Measurements from ENCODE around the gene THAP2. TPM values are rescaled to one million over a fixed set of nuclear protein-coding genes. Genes with fewer than 3 reads are reported as not detected.
A peak's percentile ranks its signal among the peaks of the same experiment; 100 is the strongest.
"Not testable (repeated sequence)": the region's sequence is repeated elsewhere in the genome, so short reads cannot be mapped to it uniquely, and the experiment has no call there.

Gene THAP2
- total RNA-seq, 1 experiment from 2014 or later: 3.3 TPM

GRCh38 chr12:71683633-71684032 is 19.5 kb downstream of the THAP2 start:
- Histone ChIP-seq H3K27me3 (ENCODE audit: control insufficient read depth, insufficient read depth, low read length) (no peaks in the 10 kb centered on the region), H3K4me3 (ENCODE audit: insufficient read depth, low read depth, low read length) (no peak overlapping the region)
- DNase-seq: no peak

DNA sequence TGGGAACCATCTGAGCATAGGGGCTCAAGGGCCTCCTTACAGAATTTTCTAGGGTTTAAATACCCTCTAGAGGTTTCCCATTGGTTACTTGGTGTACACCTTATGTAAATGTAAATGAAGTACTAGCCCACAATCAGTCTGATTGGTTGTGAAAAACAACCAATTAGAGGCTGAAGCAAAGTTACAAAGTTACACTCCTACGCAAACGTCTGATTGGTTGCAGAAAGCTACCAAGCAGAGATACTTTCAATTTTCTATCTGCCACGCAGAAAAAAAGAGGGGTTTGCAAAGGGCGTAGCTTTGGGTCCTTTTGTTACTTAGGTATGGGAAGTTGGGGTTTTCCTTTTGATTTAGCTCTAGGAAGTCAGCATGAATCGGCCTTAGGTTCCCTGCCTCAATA is 20.0 kb downstream of the THAP2 start:
- no peak for DNase-seq
- H3K27me3 ChIP-seq (ENCODE audit: control insufficient read depth, insufficient read depth, low read length): no peaks in the 10 kb centered on the region
- no peaks in the 10 kb centered on the region for H3K36me3 ChIP-seq (replicated peaks; ENCODE audit: control insufficient read depth, insufficient read depth, low read length)
- H3K4me3 ChIP-seq (ENCODE audit: insufficient read depth, low read depth, low read length): no peak overlapping the region

More at GRCh38 chr12:71683633-71684032, 19.5 kb downstream of the THAP2 start:
- H3K36me3 ChIP-seq (replicated peaks; ENCODE audit: control insufficient read depth, insufficient read depth, low read length): no peaks in the 10 kb centered on the region

DNA sequence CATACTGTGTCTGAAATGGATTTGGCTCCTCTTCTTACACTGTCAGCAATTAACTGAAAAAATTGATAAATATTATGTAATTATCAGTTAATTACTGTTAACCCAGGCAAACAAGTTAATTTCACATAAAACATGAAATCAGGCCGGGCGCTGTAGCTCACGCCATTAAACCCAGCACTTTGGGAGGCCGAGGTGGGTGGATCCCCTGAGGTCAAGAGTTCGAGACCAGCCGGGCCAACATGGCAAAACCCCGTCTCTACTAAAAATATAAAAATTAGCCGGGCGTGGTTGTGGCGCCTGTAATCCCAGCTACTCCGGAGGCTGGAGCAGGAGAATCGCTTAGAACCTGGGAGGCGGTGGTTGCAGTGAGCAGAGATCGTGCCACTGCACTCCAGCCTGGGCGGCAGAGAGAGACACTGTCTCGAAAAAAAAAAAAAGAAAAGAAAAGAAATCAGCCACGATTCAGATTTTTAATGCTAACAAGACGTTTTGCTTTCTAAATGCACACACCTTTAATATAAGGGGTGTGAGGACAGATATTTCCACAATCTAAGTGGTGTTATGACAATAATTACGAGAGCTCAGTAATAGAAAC is 21.3 kb downstream of the THAP2 start:
- peak overlapping the region; percentile 91 for H3K4me3 ChIP-seq (ENCODE audit: insufficient read depth, low read depth, low read length)
- DNase-seq: no peak
- H3K36me3 ChIP-seq (replicated peaks; ENCODE audit: control insufficient read depth, insufficient read depth, low read length): no peaks in the 10 kb centered on the region

GRCh38 chr12:71685914-71686657 is 22.0 kb downstream of the THAP2 start, which contains the start of gene TMEM19:
Gene TMEM19, plus strand, starts transcription at chr12:71686082. Its CDS starts 599 bp downstream, at chr12:71686681.
- no peaks in the 10 kb centered on the region for H3K27me3 ChIP-seq (ENCODE audit: control insufficient read depth, insufficient read depth, low read length)
- no peaks in the 10 kb centered on the region for H3K36me3 ChIP-seq (replicated peaks; ENCODE audit: control insufficient read depth, insufficient read depth, low read length)
- DNase-seq: peak; percentile 85
- peak within 1 kb of the TSS; percentile 91 for H3K4me3 ChIP-seq (ENCODE audit: insufficient read depth, low read depth, low read length)

More for the DNA sequence above, 21.3 kb downstream of the THAP2 start:
- H3K27me3 ChIP-seq (ENCODE audit: control insufficient read depth, insufficient read depth, low read length): no peaks in the 10 kb centered on the region

GRCh38 chr12:71686658-71687025 is 22.5 kb downstream of the THAP2 start:
- Histone ChIP-seq H3K27me3 (ENCODE audit: control insufficient read depth, insufficient read depth, low read length) (no peaks in the 10 kb centered on the region), H3K36me3 (replicated peaks; ENCODE audit: control insufficient read depth, insufficient read depth, low read length) (no peaks in the 10 kb centered on the region), H3K4me3 (ENCODE audit: insufficient read depth, low read depth, low read length) (peak overlapping the region; percentile 91)
- no peak for DNase-seq

GRCh38 chr12:71687172-71687571 is 23.1 kb downstream of the THAP2 start:
- DNase-seq; H3K36me3 ChIP-seq (replicated peaks; ENCODE audit: control insufficient read depth, insufficient read depth, low read length); H3K27me3 ChIP-seq (ENCODE audit: control insufficient read depth, insufficient read depth, low read length): not testable (repeated sequence)
- 0 out of 2 replicates have a peak overlapping the region, but pooled peaks have one; percentile 2 for H3K4me3 ChIP-seq (ENCODE audit: insufficient read depth, low read depth, low read length)

- no peaks in the 10 kb centered on the region for H3K27me3 ChIP-seq (ENCODE audit: control insufficient read depth, insufficient read depth, low read length)
- no peaks in the 10 kb centered on the region for H3K36me3 ChIP-seq (replicated peaks; ENCODE audit: control insufficient read depth, insufficient read depth, low read length)
- no peak for DNase-seq
- no peak overlapping the region for H3K4me3 ChIP-seq (ENCODE audit: insufficient read depth, low read depth, low read length)
Measured at GRCh38 chr12:71688961-71689570, 25.0 kb downstream of the THAP2 start.

DNA sequence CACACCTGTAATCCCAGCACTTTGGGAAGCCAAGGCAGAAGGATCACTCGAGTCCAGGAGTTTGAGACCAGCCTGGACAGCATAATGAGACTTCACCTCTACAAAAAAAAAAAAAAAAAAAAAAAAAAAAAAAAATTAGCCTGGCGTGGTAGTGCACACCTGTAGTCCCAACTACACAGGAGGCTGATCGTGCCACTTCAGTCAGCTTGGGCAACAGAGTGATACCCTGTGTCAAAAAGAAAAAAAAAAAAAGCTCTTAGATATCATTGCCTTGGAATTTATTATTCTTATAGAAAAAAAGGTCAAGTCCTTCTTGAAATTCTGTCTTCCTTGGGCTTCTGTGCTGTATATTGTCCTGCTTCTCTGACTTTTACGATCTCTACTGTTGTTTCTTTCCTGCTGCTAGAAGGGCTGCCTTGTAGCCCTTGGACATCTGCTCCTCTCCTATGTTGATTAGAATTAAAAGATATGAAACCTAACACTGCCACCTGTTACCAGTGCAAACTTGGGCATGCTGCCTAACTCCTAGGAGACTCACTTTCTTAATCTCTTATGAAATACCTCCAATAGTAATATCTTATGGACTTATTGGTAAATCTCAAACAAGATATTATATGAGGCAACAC is 27.5 kb downstream of the THAP2 start:
- no peaks in the 10 kb centered on the region for H3K36me3 ChIP-seq (replicated peaks; ENCODE audit: control insufficient read depth, insufficient read depth, low read length)
- H3K4me3 ChIP-seq (ENCODE audit: insufficient read depth, low read depth, low read length): no peak overlapping the region
- H3K27me3 ChIP-seq (ENCODE audit: control insufficient read depth, insufficient read depth, low read length): no peaks in the 10 kb centered on the region
- no peak for DNase-seq

- Histone ChIP-seq H3K4me3 (ENCODE audit: insufficient read depth, low read depth, low read length) (no peak overlapping the region), H3K36me3 (replicated peaks; ENCODE audit: control insufficient read depth, insufficient read depth, low read length) (no peaks in the 10 kb centered on the region), H3K27me3 (ENCODE audit: control insufficient read depth, insufficient read depth, low read length) (no peaks in the 10 kb centered on the region)
- DNase-seq: no peak
Measured at GRCh38 chr12:71693126-71693525, 29.0 kb downstream of the THAP2 start.

DNA sequence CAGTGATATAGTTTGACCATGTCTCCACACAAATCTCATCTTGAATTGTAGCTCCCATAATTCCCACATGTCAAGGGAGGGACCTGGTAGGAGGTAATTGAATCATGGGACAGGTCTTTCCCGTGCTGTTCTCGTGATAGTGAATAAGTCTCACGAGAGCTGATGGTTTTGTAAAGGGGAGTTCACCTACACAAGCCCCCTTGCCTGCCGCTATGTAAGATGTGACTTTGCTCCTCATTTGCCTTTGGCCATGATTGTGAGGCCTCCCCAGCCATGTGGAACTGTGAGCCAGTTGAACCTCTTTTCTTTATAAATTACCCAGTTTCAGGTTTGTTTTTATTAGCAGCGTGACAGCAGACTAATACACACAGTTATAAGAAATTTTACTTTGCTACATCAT is 29.6 kb downstream of the THAP2 start:
- H3K36me3 ChIP-seq (replicated peaks; ENCODE audit: control insufficient read depth, insufficient read depth, low read length); H3K4me3 ChIP-seq (ENCODE audit: insufficient read depth, low read depth, low read length); DNase-seq; H3K27me3 ChIP-seq (ENCODE audit: control insufficient read depth, insufficient read depth, low read length): not testable (repeated sequence)

- Histone ChIP-seq H3K4me3 (ENCODE audit: insufficient read depth, low read depth, low read length) (no peak overlapping the region), H3K36me3 (replicated peaks; ENCODE audit: control insufficient read depth, insufficient read depth, low read length) (no peaks in the 10 kb centered on the region), H3K27me3 (ENCODE audit: control insufficient read depth, insufficient read depth, low read length) (no peaks in the 10 kb centered on the region)
- DNase-seq: no peak
Measured at GRCh38 chr12:71694099-71694820, 30.2 kb downstream of the THAP2 start.

DNA sequence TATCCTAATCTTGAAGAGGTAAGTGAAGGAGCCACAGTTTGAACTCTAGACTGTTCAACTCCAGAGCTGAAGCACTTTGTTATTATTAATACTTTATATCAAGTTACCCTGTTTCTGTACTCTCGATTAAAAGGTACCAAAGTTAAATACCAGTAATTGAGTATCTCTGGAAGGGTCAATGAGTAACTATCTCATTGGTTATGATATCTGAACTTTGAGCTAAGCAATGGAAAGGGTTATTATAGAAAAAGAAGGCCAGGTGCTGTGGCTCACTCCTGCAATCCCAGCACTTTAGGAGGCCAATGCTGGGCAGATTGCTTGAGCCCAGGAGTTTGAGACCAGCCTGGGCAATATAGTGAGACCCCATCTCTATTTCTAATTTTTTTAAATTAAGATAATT is 31.7 kb downstream of the THAP2 start:
- no peaks in the 10 kb centered on the region for H3K27me3 ChIP-seq (ENCODE audit: control insufficient read depth, insufficient read depth, low read length)
- no peaks in the 10 kb centered on the region; the same call in 1 of the 2 replicates for H3K36me3 ChIP-seq (replicated peaks; ENCODE audit: control insufficient read depth, insufficient read depth, low read length)
- DNase-seq: no peak
- H3K4me3 ChIP-seq (ENCODE audit: insufficient read depth, low read depth, low read length): no peak overlapping the region

DNA sequence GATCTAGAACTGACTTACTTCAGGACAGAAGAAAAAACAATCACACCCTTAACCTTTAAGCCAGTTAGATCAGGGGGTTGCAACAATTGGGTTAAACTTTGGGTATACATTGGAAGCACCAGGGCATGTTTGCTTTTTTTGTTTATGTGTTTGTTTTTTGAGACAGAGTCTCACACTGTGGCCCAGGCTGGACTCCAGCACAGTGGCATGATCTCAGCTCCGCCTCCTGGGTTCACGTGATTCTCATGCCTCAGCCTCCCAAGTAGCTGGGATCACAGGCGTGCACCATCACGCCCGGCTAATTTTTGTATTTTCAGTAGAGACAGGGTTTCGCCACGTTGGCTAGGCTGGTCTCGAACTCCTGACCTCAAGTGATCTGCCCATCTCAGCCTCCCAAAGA is 38.1 kb downstream of the THAP2 start:
- not testable (repeated sequence) for H3K36me3 ChIP-seq (replicated peaks; ENCODE audit: control insufficient read depth, insufficient read depth, low read length); H3K4me3 ChIP-seq (ENCODE audit: insufficient read depth, low read depth, low read length); DNase-seq; H3K27me3 ChIP-seq (ENCODE audit: control insufficient read depth, insufficient read depth, low read length)

- Histone ChIP-seq H3K27me3 (ENCODE audit: control insufficient read depth, insufficient read depth, low read length) (no peaks in the 10 kb centered on the region), H3K4me3 (ENCODE audit: insufficient read depth, low read depth, low read length) (no peak overlapping the region), H3K36me3 (replicated peaks; ENCODE audit: control insufficient read depth, insufficient read depth, low read length) (no peaks in the 10 kb centered on the region; the same call in 1 of the 2 replicates)
- no peak for DNase-seq
Measured at GRCh38 chr12:71702590-71702989, 38.5 kb downstream of the THAP2 start.

Data from H7 (cell line).